ENCODE data around the gene SYTL3.

Gene SYTL3

DNA sequence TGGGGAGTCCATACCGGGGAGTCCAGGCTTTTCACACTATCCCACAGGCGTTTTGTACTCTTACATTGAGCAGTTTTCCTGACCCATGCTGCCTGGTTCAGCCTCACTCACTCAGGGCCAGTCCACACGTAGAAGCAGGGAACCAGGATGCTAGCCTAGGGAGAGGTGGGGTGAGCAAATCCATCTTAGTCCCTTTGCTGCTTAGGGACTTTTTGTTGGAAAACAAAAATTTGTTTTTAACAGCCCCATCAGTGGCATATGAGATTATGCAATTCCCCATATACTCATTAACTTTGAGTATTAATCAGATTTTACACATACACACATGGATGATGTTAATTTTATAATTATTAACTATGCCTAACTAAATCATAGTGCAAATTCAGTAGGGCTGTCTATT, 85.2 kb downstream of the SYTL3 start:
- no peak for DNase-seq

DNA sequence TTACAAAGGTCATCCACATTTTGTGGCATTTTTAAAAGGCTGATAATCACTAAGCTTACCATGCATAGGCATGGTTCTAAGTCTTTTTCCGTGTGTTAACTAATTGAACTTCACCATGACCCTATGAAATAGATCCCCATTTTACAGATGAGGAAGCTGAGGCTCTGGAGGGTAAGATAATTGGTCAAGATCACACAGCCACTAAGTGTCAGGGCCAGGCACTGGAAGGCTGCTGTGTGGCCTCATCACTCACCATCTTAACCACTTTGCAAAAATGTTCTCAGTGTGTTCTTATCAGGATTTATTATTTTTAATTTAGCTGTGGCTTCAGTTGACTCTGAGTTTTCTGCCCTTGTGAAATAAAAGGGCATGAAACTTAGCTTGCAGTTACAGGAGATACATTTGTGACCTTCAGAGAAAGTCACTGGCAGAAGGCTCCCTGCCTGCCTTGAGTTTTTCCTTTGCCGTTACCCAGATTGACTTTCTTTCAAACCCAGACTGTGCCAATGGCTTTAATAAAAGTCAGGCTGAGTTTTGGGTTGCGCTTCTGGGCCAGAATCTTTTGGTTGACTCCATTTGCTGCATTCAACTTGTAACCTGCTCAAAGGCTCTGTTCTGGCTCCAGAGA, 87.3 kb downstream of the SYTL3 start:
- DNase-seq, result no peak

DNA sequence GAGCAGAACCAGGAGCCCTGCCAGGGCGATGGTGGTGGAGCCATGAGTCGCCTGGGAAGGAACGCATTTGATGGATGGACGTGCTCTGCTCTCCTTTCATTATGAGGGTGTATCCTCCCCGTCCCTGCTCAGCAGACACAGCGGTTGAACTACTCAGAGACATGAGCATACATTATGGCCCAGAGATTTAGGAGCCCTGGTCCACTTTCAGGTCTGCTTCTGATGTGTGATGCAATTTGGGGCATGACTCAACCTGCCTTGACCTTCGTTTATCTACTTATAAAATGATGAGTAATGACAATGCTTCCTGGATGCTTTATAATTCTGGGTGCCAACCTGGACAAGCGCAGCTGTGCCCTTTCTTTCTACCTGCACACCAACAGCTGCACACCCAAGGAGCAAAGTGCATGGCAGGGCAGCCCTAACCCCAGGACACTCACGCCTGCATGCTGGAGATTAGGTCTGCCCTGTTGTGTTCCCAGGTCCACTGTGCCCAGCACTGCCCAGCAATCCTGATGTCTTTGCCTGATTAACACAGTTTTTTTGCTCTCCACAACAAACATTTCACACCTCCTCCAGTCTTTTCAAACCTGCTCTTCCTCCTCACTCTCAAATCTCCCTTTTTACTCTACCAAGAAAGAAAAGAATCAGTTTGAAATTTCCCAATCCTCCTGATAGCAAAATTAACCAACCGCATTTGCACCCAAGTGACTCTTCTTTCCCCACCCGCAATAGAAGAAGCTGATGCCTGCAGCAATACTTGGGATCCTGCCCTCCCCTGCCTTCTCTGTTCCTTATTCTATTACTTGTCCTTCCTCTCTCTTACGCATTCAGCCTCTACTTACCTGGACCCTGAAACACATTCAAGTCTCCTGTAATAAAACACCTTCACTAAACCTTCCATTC, 88.1 kb downstream of the SYTL3 start:
- peak; percentile 87 for DNase-seq

- DNase-seq, result no peak
These were observed 89.8 kb downstream of the SYTL3 start for GRCh38 chr6:158739673-158740072.

DNA sequence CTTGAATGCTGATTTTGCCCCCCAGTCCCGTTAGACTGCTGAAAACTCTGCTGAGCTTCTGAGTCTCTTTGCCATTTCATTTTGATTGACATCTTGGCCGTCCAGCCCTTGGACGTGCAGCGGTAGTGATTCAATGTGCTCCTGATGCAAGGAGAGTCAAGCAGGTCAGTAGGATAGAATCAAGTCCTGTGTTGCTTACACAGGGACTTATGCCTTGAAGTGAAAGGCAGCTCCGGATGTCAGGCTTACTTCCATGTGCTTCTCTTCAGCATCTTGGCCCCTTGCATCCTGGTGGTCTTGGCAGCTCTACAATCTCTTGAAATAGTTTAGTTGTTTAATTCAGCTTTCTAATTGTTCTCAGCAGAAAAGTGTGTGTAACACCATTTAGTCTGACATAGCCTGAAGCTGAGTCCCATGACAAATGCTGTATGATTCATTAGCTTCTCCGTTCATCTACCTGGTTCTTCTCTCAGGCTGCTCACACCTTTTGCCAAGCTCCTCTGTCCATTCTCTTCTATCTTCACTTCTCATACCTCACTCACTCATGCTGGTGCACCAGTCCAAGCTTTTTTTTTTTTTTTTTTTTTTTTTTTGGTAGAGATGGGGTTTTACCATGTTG, 93.3 kb downstream of the SYTL3 start:
- no peak for DNase-seq

- DNase-seq, result no peak
These were observed 95.2 kb downstream of the SYTL3 start for GRCh38 chr6:158744986-158745430.

DNA sequence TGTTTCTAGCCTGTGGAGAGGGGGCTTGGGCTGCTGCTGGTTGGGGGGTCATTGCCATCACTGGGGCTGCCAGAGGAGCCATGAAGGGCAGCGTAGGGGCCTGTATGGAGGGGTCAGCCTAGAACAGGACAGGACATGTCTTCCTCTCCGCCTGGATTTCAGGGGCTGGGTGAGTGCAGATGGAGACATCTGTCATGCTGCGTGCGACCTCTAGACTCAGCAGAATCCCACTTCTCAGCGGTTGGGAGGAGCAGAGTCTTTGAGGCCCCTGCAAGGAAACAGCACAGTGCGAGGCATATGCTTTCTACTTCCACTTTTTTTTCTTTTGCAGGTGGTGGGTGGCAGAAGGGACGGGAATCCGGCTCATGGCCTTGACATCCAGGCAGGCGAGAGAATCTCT, 101.4 kb downstream of the SYTL3 start:
- no peak for DNase-seq

DNA sequence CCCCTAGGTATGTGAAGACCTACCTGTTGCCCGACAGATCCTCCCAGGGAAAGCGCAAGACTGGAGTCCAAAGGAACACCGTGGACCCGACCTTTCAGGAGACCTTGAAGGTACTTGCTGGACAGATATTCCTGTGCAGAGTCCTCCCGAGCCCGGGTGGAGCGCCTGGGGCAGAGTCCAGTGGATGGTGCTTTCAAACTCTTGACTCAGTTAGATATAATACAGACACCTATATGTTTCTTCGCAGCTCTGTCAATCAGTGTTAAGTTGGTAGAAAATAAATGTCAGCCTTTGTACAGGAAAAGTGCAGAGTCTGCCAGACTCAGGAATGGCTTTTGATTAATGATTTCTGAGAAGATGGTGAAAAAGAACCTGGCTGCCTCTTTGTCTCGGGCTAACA, 102.1 kb downstream of the SYTL3 start:
- no peak for DNase-seq

DNA sequence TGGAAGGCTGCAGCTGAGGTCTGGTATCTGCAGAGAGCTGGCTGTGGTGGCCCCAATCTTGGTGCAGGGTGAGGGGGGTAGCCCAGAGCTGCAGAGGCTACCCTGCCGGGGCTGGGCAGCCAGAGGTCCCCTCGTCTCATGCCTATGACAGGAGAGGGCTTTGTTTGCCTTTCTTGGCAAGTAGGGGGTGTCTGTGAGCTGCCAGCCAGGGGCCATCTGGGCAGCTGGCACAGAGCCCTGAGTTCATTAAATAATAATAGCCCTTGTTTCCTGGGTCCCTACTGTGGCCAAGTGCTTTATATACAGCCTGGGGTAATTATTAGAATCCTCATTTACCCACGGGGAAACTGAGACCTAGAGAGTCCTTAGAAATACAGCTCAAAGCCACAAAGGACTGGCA, 102.8 kb downstream of the SYTL3 start:
- DNase-seq, result no peak

DNA sequence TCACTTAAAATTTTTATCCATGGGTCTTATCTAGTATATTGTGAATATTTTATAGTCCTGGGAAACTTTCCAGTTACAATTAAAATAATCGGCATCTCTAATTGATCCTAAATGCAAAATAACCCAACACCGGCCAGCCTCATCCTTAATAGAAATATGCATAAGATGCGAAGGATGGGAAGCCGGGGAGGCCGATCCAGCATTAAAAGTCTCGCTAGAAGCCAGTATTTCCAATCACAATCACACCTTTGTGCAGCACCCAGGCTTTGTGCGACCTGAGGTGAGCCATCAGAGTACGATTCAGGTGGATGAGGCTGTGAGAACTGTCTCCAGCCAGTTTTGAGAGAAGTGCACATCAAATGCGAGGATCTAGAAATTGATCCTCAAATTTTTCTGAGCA, 104.0 kb downstream of the SYTL3 start:
- DNase-seq, result no peak

DNA sequence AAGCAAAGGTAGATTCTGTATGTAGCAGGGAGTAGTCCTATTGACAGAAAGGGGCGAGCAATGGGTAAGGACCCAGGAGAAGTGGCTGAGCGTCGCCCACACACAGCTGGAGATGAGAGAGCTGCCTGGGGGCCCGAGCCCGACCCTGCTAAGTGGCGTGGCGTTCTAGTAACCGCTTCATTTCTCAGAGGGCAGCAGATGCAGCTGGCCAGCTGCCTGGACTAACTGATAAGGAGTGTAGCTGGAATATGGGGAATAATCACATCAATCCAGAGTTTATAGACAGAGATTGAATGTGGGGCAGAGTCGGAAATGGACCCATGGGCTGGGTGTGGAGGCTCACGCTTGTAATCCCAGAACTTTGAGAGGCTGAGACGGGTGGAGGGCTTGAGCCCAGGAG, 104.9 kb downstream of the SYTL3 start:
- no peak for DNase-seq

DNA sequence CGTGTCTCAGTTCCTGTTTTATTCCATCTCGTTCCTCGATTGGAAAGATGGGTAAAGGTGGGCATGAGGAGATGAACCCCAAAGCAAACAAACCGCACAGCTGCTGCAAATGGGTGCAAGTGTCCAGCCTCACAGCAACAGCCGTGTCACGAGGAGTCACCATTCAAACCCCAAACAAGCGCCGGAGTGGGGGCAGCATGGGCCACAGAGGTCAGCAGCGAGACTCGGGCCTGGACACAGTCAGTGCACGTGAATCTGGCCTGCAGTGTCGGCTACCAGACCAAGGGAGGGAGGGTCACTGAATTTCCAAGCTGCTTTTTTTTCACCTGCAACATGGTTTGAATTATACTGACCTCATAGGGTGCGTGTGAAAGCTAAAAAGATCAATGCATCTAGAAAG, 105.8 kb downstream of the SYTL3 start:
- DNase-seq, result no peak

DNA sequence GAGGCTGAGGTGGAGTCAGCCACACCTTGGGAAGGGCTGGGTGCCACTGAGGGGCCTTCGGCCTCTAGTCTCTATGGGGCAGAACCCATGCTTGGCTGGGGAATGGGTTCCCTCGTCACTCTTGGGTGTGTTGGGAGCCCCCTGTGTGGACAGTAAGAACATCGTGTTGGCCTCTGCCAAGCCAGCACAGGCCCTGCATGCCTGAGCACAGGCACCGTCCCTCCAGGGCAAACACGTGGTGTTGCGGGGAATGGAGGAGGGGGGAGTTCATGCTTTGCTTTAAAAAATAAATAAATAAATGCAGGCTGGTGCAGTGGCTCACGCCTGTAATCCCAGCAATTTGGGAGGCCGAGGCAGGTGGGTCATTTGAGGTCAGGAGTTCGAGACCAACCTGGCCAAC, 106.3 kb downstream of the SYTL3 start:
- DNase-seq, result no peak

- no peak for DNase-seq
These were observed 107.3 kb downstream of the SYTL3 start for GRCh38 chr6:158756977-158757752.

- no peak for DNase-seq
These were observed 107.9 kb downstream of the SYTL3 start for GRCh38 chr6:158757753-158758090.

- no peak for DNase-seq
These were observed 108.6 kb downstream of the SYTL3 start for GRCh38 chr6:158758451-158758860.

DNA sequence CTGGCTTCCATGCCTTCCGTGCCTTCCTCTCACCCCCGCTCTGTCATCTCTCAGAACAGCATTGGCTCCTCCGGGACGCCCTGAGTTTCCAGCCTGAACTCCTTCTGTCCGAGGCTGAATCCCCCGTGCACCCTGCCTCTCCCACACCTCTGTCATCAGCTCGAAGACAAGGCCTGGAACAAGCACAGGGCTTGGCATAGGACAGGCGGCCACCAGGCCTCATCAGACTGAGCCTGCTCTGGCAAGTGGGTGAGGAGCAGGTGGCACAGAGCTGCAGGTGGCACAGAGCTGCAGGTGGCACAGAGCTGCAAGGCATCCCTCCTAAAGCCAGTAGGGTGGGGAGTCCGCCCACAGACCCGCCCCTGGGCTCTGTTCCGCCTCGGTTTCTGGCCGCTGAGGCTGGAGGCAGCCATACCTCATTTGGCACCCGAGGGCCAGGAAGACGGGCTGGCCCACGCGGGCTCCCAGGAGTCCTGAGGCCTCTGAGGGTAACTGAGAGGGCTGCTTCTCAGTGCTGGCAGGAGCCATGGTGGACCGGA, 109.2 kb downstream of the SYTL3 start:
- no peak for DNase-seq

GRCh38 chr6:158759966-158760617, 110.2 kb downstream of the SYTL3 start:
- no peak for DNase-seq

DNA sequence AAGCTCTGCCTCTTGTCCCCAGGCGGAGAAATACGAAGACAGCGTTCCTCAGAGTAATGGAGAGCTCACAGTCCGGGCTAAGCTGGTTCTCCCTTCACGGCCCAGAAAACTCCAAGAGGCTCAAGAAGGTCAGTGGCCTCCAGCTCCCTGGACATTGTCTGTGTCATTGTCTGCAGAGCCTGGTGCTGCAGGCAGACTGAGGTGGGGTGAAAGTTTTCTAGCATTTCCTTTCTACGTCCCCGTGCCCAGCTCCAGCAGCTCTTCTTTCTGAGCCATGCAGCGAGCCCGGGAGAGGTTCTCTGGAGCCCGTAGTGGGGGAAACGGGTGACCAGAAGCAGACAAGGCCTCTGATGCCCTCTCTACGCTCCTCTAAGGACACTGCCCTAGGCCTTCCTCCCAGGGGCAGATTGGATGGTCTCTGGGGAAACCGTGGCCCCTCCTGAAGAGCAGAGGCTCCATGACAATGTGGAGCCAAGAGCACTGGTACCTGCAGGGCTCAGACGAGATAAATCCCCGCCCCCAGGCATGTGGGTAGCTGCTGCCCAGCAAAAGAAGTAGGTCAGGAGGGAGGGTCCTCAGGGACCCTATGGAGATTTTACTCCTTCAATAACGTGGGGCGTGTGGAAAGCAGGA, 110.9 kb downstream of the SYTL3 start:
- DNase-seq, result no peak

GRCh38 chr6:158761746-158762145, 111.9 kb downstream of the SYTL3 start:
- DNase-seq, result no peak

- peak; percentile 82 for DNase-seq
These were observed 113.1 kb downstream of the SYTL3 start for GRCh38 chr6:158762787-158763433.
